GM18870 (cell line): ENCODE data around the gene DCTN5.
A peak's percentile ranks its signal among the peaks of the same experiment; 100 is the strongest.
"Not testable (repeated sequence)": the region's sequence is repeated elsewhere in the genome, so short reads cannot be mapped to it uniquely, and the experiment has no call there.

Experiments used
- ATAC-seq: cut with Tn5 transposase; IDR thresholded peaks from one replicate; pipeline ENCODE4 v1.9.1; 2021; ENCODE audit warnings: moderate library complexity; ENCODE audit not compliant: unreplicated experiment

DCTN5 gene

DNA sequence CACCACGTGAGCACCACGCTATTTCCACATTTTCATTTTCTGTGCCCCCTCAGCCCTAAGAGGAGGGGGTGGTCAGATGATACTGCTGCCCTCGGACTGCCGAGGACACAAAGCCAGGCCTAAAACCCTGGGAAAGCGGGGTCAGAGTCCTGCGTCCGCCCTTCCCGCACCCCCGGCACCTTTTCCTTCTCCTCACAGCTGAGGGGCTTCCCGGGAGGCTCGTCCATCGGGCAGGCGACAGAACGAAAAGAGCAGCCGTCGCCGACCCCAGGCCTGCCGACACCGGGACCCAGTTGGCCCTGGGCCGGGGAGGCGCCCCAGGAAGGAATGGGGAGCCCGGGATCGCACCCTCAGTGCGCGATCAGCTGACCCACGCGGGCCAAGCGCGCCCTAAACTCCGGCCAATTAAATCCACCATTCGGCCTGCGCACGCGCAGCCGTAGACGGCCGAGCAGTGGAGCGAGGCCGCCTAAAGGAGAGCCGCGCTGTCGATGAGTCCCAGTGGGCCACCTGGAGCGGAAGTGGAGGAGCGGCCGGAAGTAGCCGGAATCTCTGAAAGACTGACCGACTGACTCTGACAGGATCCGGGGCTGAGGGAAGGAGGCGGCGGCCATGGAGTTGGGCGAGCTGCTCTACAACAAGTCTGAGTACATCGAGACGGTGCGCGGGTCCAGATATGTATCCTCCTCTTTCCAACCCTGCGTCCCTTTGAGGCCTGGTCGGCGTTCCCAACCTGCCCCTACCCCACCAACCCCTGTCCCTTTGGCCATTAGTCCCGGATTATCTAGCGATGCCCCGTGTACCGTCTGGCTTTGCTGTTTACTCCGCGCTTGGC, at the start of gene DCTN5, which contains the start of gene PALB2:
TSS of gene DCTN5 (plus strand) at position 536 of the 835 bp plus-strand sequence. CDS start at position 613, 77 bp downstream.
TSS of gene PALB2 (minus strand) at position 380 of the 835 bp plus-strand sequence. CDS start at position 227, 153 bp downstream.
- peak; percentile 91 for ATAC-seq

DNA sequence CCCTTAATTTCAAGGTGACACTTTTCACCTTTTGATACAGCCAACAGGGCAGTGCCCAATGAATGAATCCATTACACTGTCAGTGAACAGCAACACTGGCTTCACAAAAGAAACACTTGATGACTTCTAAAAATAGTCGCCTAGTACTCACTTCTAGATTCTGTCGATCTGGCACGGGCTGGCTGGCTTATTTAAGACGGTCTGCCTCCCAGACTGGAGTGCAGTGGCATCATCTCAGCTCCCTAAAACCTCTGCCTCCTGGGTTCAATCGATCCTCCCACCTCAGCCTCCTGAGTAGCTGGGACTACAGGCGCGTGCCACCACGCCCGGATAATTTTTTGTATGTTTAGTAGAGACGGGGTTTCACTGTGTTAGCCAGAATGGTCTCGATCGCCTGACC, 47.1 kb upstream of the DCTN5 start:
- no peak for ATAC-seq

DNA sequence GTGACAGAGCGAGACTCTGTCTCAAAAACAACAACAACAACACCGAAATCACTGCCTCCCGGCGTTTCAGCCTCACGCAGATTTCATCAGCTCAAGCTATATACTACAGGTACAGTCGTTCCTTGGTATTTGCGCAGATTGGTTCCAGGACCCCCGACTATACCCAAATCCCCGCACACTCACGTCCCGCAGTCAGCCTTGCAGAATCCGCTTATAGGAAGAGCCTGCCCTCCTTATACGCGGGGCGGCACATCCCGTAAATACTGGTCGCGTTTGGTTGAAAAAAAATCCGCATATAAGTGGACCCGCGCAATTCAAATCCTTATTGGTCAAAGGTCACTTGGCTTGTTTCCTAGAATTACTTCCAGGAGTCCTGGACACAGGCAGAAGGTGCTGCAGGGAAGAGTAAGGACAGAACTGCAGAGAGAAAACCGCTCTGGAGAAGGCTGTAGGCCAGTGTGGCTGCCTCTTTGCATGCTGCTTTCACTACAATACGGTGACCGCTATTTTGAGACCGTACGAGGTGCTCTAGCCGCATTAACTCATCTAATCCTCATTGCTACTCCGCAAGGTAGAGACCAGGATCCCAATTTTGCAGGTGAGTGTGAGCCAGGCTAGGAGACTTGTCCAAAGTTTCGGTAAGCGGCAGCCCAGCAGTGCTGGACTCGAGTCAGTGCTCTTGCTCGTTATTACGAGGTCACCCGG, 45.9 kb upstream of the DCTN5 start:
- ATAC-seq = no peak

DNA sequence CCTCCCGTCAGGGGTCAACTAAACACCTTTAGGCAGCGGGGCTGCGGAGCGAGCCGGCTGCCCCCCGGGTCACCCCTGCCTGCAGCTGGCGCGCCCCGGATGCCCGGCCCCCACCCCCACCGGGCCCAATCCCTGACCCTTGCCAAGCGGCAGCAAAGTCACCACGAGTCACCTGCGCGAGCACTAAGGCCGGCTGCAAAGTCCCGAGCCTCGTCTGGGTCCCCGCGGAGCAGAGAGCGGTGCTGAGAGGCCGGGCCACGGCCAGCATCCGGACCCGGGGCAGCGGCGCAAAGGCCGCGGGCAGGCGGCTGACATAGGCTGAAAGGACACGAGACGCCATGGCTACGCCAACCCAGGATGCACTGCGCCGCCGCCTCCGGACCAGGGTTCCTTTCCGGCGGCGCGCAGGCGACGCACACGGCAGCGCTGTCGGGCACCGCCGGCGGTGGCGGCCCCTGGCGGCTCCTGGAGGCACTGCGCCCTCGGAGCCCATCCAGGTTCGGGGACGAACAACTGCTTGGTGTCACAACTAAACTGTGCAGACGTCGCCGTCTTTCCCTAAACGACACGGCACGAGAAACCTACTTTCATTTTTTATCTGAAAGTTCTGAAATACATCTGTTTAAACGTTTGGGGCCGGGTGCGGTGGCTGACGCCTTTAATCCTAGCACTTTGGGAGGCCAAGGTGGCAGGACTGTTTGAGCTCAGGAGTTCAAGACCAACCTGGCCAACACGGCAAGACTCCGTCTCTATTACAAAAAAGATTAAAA, 45.1 kb upstream of the DCTN5 start, which contains the start of gene NDUFAB1:
TSS of gene NDUFAB1 (minus strand) at position 366 of the 770 bp plus-strand sequence. CDS start at position 340, 26 bp downstream.
- ATAC-seq = peak; percentile 59

DNA sequence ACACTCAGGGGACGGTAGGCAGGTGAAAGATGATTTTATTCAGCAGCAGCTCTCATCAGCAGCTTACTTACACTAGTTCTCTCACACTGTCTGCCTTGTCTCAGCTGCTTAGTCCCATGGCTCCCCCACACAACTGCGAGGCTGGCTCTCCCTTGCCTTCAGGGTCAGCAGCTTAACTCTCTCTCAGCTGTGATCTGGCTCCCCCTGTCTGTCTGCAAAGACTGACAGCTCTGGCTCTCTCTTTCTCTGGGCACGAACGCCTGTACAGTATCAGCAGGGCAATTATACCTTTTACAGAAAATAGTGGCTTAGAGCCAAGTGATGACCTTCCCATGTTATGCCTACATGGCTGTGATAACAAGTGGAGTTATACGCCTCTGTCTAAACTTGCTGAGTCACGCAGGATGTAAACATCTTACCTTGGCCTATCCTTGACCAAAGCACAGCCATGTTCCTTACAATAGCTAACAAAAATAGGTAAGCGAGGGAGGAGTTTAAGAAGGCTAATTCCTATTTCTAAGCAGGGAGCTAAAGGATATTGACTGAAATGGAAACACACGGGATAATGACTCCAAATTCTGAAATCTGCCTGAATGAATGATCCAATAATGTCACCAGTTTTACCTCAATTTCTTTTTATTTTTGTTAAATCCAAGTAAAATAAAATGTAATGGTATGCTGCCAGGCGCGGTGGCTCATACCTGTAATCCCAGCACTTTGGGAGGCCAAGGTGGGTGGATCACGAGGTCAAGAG, 44.1 kb upstream of the DCTN5 start:
- no peak for ATAC-seq

DNA sequence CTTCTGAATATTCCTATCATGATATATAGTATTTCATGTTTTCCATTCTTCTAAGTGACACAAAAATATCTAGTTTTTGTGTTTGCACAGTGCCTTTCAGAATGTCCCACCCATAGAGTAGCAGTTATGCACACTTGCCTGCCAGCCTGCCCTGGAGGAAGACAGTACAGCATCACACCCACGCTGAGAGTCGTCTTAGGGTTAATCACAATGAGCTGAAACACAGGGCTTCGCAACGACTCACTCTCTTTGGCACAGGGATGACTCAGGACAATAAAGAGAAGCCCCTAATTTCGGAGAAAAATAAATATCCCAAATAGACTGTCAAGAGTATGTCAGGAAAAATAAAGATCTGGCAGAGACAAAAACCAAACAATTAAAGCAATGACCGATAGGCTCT, 33.5 kb upstream of the DCTN5 start:
- no peak for ATAC-seq

DNA sequence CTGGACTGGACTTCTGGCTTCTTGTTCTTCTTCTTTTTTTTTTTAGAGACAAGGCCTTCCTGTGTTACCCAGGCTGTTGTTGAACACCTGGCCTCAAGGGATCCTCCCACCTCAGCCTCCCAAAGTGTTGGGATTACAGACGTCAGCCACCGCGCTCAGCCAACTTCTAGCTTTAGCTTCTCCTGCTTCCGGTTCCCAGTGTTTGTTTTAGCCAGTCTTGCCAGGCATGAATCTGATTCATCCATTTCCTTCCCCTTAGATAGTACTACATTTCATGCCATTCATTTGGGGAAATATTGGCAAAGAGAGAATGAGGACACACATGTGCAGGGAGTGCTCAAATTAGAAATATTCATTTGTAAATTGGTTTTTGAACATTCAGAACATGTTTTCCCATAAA, 33.1 kb upstream of the DCTN5 start:
- no peak for ATAC-seq

DNA sequence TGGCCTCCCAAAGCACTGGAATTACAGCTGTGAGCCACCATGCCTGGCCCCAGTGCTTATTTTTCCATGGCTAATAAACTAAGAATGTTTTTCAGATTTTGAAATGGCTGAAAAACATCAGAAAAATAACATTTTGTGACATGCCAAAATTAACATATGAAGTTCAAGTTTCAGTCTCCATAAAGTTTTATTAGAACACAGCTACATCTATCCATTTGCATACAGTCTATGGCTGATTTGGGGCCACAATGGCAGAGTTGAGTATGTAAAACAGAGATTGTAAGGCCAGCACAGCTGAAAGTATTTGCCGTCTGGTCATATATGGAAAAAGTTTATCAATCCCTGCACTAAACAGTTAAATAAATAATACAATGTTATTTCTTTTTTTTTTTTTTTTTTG, 31.3 kb upstream of the DCTN5 start:
- no peak for ATAC-seq

DNA sequence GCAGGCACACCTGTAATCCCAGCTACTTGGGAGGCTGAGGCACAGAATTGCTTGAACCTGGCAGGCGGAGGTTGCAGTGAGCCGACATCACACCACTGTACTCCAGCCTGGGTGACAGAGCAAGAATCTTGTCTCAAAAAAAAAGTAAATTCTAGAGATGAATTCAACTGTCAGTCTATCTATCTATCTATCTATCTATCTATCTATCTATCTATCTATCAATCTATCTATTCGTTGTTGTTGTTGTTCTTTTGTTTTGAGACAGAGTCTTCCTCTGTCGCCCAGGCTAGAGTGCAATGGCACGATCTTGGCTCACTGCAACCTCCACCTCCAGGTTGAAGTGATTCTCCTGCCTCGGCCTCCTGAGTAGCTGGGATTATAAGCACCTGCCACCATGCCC, 30.4 kb upstream of the DCTN5 start:
- not testable (repeated sequence) for ATAC-seq

DNA sequence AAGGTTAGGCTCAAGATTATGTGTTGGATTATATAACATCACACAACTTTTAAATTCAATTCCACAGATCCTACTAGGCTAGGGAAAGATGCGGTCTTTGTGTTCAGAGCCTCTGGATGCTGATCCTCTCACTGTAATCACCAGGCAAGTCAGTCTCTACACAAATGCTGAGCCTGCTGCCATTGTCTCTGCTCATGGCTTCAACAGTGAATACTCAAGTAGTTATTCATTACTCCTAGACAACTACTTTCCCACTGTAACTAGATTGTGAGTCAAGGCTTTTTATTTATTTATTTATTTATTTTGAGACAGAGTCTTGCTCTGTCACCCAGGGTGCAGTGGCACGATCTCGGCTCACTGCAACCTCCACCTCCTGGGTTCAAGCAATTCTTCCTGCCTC, 29.3 kb upstream of the DCTN5 start:
- ATAC-seq = no peak

DNA sequence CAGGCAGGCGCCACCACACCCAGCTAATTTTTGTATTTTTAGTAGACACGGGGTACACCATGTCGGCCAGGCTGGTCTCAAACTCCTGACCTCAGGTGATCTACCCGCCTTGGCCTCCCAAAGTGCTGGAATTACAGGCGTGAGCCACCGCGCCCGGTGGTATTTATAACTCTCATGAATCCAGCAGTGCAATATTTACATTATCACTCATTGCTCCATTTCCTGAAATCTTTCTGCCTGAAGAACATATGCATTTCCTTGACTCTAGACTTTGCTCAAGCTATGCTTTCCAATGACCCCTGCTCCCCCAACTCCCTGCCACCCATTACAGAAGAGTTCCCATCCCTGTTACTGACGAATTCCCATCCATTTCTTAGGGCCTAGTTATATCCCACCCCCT, 25.5 kb upstream of the DCTN5 start:
- ATAC-seq = no peak

DNA sequence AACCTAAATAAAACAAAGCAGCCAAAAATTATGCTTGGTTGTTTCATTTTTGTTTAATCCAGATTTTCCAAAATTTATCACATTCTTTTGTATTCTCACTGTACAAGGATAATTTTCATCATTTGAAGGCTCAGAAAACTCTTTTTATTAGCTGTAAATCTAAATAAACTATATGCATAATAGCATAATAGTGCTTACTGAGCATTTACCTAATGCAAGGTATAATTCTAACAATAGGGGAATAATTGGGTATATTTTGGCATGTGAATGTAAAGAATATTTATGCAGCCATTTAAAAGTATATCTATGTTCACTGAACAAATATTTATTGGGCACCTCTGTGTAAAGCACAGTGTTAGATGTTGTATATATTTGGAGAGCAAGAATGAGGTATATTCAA, 17.2 kb upstream of the DCTN5 start:
- no peak for ATAC-seq

DNA sequence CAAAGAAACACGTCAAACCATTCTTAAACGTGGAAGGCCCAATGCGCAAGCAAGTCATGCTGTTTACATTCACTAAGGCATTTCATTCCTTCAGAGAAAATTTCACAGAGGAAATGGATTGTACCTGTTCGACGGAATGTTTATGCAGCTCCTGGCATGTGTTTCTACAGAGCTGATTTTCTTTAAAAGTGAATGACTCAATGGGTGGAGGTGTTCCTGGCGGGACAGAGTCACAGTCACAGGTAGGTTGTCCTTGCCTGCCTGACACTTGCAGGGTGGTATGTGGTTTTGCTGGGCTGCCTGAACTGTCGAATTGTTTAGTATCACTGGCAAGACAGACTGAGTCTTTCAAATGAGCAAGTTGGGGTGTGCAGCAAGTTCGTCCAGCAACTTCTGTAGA, 11.8 kb upstream of the DCTN5 start:
- ATAC-seq = no peak

DNA sequence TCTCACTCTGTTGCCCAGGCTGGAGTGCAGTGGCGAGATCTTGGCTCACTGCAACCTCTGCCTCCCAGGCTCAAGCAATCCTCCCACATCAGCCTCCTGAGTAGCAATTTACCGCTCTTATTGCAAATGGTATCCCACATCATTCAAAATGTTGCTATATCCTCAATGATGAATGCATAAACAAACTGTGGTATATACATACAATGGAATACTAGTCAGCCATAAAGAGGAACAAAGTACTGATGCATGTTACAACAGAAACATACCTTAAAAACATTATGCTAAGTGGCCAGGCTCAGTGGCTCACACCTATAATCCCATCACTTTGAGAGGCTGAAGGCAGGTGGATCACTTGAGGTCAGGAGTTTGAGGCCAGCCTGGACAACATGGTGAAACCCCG, 9.4 kb upstream of the DCTN5 start:
- ATAC-seq = not testable (repeated sequence)

DNA sequence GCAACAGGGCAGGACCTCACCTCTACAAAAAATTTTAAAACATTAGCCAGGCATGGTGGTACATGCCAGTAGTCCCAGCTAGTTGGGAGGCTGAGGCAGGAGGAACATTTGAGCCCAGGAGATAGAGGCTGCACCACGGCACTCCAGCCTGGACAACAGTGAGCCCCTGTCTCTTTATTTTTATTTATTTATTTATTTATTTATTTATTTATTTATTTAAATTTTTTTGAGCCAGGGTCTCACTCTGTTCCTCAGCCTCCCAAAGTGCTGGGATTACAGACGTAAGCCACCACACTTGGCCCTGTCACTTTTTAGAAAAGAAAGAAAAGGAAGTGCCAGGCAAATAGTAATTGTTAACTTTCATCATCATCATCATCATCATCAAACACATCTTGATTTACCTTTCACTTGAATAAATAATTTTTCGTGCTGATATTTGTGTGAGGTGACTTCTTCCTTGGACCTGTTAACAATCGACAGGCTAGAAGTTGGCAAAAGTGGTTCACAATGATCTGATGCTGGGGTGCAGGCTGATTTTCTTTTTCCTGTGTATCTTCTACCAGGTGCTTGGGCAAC, 6.7 kb upstream of the DCTN5 start:
- ATAC-seq = no peak

DNA sequence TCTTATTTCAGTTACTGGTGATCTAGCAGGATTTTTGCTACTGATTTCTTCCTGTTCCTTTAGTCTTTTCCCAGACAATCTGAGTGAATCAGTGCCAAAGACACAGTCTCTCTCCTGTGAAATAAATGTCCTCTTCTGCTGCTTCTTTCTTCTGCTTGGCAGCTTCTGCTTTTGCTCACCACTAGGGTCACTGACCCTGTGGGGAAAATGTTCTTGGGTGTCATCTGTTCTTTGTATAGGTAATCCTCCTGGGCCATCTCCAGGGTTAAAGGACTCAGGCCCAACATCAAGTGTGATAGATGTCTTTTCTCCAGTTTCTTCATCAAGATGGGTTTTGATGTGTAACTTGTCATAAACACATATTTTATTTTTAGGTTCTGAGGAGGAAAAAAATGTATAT, 5.3 kb upstream of the DCTN5 start:
- no peak for ATAC-seq

DNA sequence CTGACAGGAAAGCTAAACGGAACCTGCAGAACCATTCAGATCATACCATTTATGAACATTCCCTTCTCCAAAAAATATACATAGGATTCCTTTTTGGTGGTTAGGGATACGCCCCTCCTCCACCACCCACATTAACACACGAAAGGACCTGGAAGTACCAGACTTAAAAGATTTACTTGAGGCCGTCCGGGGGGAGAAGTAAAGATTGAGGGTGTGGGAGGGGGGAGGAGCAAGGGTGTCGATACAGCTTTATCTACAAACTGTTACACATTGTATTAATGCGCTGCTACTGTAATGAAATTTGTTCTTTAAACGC, 693 bp upstream of the DCTN5 start:
- no peak for ATAC-seq

DNA sequence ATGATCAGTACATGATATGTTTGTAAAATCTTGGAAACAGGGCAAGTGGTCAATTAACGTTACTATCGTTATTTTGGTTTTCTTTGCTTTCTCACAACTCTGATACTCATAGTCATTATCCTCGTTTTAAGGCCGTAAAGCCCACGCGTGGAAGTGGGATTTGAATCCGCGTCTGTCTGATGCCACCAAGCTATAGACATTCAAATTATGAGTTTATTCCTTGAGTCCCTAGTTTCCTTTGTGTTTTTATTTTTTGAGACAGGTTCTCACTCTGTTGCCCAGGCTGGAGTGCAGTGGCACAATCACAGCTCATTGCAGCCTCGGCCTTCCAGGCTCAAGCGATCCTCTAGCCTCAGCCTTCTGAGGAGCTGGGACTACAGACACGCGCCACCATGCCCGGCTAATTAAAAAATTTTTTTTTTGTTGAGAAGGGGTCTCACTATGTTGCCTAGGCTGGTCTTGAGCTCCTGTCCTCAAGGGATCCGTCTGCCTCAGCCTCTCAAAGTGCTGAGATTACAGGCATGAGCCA, 1.0 kb downstream of the DCTN5 start:
- ATAC-seq = no peak

DNA sequence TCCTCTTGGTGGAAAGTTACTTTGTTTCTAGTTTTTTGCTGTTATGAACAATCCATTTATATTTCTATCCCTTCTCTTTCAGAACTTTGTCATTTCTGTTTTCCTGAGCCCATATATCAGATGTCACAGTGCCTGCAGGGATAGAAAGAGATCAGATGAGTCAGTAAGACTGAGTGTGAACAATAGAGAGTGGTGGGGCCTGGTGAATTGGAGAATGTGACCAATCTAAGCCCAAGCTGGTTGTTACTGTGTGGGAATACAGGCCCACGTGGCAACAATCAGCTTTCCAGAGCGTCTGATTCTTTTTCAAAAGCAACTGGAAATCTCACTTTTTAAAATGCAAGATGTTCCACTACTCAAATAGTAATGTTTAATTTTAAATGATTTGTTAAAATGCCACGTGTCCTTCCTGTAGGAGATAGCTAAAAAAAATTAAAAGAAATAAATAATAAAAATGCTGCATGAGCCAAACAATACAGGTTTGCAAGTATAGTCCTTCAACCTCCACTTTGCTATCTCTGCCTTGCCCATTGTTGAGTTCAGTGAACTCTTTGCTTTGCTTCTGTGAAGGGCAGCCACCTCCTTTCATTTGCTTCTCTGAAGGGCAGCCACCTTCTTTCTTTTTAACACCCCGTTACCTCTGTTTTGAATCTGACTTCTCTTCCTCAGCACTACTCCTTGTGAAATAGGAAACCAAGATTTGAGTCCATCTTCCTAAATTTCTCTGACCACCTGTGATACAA, 9.6 kb downstream of the DCTN5 start:
- no peak for ATAC-seq
